ENCODE data around the gene UBE2G2. TPM values are rescaled to one million over a fixed set of nuclear protein-coding genes. Genes with fewer than 3 reads are reported as not detected.

Gene UBE2G2
- total RNA-seq, 1 donor from 2014 or later = 111 TPM

GRCh38 chr21:44742418-44743153 is 59.0 kb downstream of the UBE2G2 start:
- Mint-ChIP-seq H3K4me3 (no peak overlapping the region), H3K9me3 (no peaks in the 10 kb centered on the region), H3K4me1 (peaks cover 9% of the 10 kb centered on the region), H3K27ac (ENCODE audit: unreplicated experiment) (no peak overlapping the region), H3K27me3 (ENCODE audit: low read depth) (peaks cover 19% of the 10 kb centered on the region), H3K36me3 (ENCODE audit: low read depth) (no peaks in the 10 kb centered on the region)
- no peak for DNase-seq (ENCODE audit: low read depth, low spot score)
- TF ChIP-seq CTCF (conservative IDR thresholded peaks at IDR 0.05) = peak; percentile 56

GRCh38 chr21:44741921-44742320 is 59.7 kb downstream of the UBE2G2 start:
- peaks cover 19% of the 10 kb centered on the region for H3K27me3 Mint-ChIP-seq (ENCODE audit: low read depth)
- no peaks in the 10 kb centered on the region for H3K36me3 Mint-ChIP-seq (ENCODE audit: low read depth)
- no peak for TF ChIP-seq CTCF (conservative IDR thresholded peaks at IDR 0.05)
- H3K4me1 Mint-ChIP-seq = peaks cover 9% of the 10 kb centered on the region
- no peak for DNase-seq (ENCODE audit: low read depth, low spot score)
- H3K4me3 Mint-ChIP-seq = no peak overlapping the region
- no peaks in the 10 kb centered on the region for H3K9me3 Mint-ChIP-seq
- H3K27ac Mint-ChIP-seq (ENCODE audit: unreplicated experiment) = no peak overlapping the region

- H3K27me3 Mint-ChIP-seq (ENCODE audit: low read depth) = peaks cover 19% of the 10 kb centered on the region
- DNase-seq (ENCODE audit: low read depth, low spot score) = no peak
- no peak overlapping the region for H3K4me3 Mint-ChIP-seq
- H3K36me3 Mint-ChIP-seq (ENCODE audit: low read depth) = no peaks in the 10 kb centered on the region
- peaks cover 9% of the 10 kb centered on the region for H3K4me1 Mint-ChIP-seq
- H3K27ac Mint-ChIP-seq (ENCODE audit: unreplicated experiment) = no peak overlapping the region
- no peak for TF ChIP-seq CTCF (conservative IDR thresholded peaks at IDR 0.05)
- H3K9me3 Mint-ChIP-seq = no peaks in the 10 kb centered on the region
These were observed 60.9 kb downstream of the UBE2G2 start for GRCh38 chr21:44740742-44741141.

- no peaks in the 10 kb centered on the region for H3K36me3 Mint-ChIP-seq (ENCODE audit: low read depth)
- H3K4me3 Mint-ChIP-seq = no peak overlapping the region
- H3K4me1 Mint-ChIP-seq = peaks cover 9% of the 10 kb centered on the region
- no peak for TF ChIP-seq CTCF (conservative IDR thresholded peaks at IDR 0.05)
- H3K27me3 Mint-ChIP-seq (ENCODE audit: low read depth) = peaks cover 19% of the 10 kb centered on the region
- DNase-seq (ENCODE audit: low read depth, low spot score) = no peak
- H3K9me3 Mint-ChIP-seq = no peaks in the 10 kb centered on the region
- no peak overlapping the region for H3K27ac Mint-ChIP-seq (ENCODE audit: unreplicated experiment)
These were observed 62.3 kb downstream of the UBE2G2 start for GRCh38 chr21:44739316-44739715.

- no peaks in the 10 kb centered on the region for H3K36me3 Mint-ChIP-seq (ENCODE audit: low read depth)
- no peak for TF ChIP-seq CTCF (conservative IDR thresholded peaks at IDR 0.05)
- H3K27me3 Mint-ChIP-seq (ENCODE audit: low read depth) = peaks cover 19% of the 10 kb centered on the region
- H3K4me3 Mint-ChIP-seq = no peak overlapping the region
- H3K9me3 Mint-ChIP-seq = no peaks in the 10 kb centered on the region
- H3K27ac Mint-ChIP-seq (ENCODE audit: unreplicated experiment) = no peak overlapping the region
- H3K4me1 Mint-ChIP-seq = peaks cover 9% of the 10 kb centered on the region
- no peak for DNase-seq (ENCODE audit: low read depth, low spot score)
These were observed 63.0 kb downstream of the UBE2G2 start for GRCh38 chr21:44738621-44739020.
